WTC11 (cell line): ENCODE results near the gene POU6F1.

ENCODE experiments used
- ARID4B ChIP-seq: sonication (generic); formaldehyde crosslinking; IDR thresholded peaks from 2 replicates; pipeline ENCODE4 v1.8.0; 2023; ENCODE audit warnings: missing genetic modification reagents, mild to moderate bottlenecking, borderline replicate concordance
- CTCF ChIP-seq: fragments of 200-600 bp; IDR thresholded peaks from 2 replicates; pipeline ENCODE4 v1.8.0; 2022; ENCODE audit warnings: antibody characterized with exemption
- FOXP1 ChIP-seq: sonication (generic); formaldehyde crosslinking; IDR thresholded peaks from 2 replicates; pipeline ENCODE4 v1.8.0; 2022; ENCODE audit warnings: missing genetic modification reagents, mild to moderate bottlenecking, moderate library complexity, borderline replicate concordance
- IRF2 ChIP-seq: sonication (generic); formaldehyde crosslinking; IDR thresholded peaks from 2 replicates; pipeline ENCODE4 v1.8.0; 2022; ENCODE audit warnings: low read depth, missing genetic modification reagents, borderline replicate concordance
- SMAD3 ChIP-seq: sonication (generic); formaldehyde crosslinking; IDR thresholded peaks from 2 replicates; pipeline ENCODE4 v1.8.0; 2022; ENCODE audit warnings: missing genetic modification reagents, mild to moderate bottlenecking, borderline replicate concordance
- TF ChIP-seq, protein P1 (sequence below): fragments of 250-450 bp; sonication (Bioruptor Pico); IDR thresholded peaks from 2 replicates; pipeline ENCODE4 v1.9.0; 2021; ENCODE audit warnings: moderate library complexity, mild to moderate bottlenecking, inconsistent platforms, borderline replicate concordance
- TF ChIP-seq, protein P2 (sequence below): sonication (generic); formaldehyde crosslinking; IDR thresholded peaks from 2 replicates; pipeline ENCODE4 v1.8.0; 2022; ENCODE audit warnings: mild to moderate bottlenecking, missing genetic modification reagents
- TF ChIP-seq, protein P3 (sequence below): sonication (generic); formaldehyde crosslinking; IDR thresholded peaks from 2 replicates; pipeline ENCODE4 v1.8.0; 2022; ENCODE audit warnings: mild to moderate bottlenecking, missing genetic modification reagents

- peak; percentile 34; the same call in 1 of the 2 replicates for TF ChIP-seq CTCF
- TF ChIP-seq, protein P1, sequence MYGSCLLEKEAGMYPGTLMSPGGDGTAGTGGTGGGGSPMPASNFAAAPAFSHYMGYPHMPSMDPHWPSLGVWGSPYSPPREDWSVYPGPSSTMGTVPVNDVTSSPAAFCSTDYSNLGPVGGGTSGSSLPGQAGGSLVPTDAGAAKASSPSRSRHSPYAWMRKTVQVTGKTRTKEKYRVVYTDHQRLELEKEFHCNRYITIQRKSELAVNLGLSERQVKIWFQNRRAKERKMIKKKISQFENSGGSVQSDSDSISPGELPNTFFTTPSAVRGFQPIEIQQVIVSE (CRISPR knock-in tag) = no peak
- TF ChIP-seq FOXP1 = no peak
- TF ChIP-seq, protein P2, sequence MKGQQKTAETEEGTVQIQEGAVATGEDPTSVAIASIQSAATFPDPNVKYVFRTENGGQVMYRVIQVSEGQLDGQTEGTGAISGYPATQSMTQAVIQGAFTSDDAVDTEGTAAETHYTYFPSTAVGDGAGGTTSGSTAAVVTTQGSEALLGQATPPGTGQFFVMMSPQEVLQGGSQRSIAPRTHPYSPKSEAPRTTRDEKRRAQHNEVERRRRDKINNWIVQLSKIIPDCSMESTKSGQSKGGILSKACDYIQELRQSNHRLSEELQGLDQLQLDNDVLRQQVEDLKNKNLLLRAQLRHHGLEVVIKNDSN = no peak
- no peak for TF ChIP-seq ARID4B
- TF ChIP-seq IRF2 (CRISPR knock-in tag) = no peak
- TF ChIP-seq, protein P3, sequence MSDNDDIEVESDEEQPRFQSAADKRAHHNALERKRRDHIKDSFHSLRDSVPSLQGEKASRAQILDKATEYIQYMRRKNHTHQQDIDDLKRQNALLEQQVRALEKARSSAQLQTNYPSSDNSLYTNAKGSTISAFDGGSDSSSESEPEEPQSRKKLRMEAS = 0 out of 2 replicates have a peak, but pooled peaks have one; percentile 28
- no peak for TF ChIP-seq SMAD3 (CRISPR knock-in tag)
Observed at GRCh38 chr12:51217968-51218606, at the start of gene POU6F1.
